Stomach (tissue), 9 donors: ENCODE data around the gene INAFM2. TPM values are rescaled to one million over a fixed set of nuclear protein-coding genes. Genes with fewer than 3 reads are reported as not detected.

Experiments
- DNase-seq, 2 donors: peaks; one replicate each; pipeline versions ENCODE4 v3.0.0 to v3.0.0-alpha.2; 2013 to 2019
- H3K27ac ChIP-seq, 5 donors: fragments of 200-600 bp in 4 of 5; sonication (generic) in 4 of 5; one replicate each; pipeline ENCODE4 v1.5.1; 2013 to 2019; ENCODE audit warnings: mild to moderate bottlenecking in 1 of 5, moderate library complexity in 1 of 5
- H3K27me3 ChIP-seq, 3 donors: fragments of 200-600 bp; sonication (generic); one replicate each; pipeline ENCODE4 v1.5.1; 2017 to 2019; ENCODE audit warnings: mixed run types in 1 of 3
- H3K36me3 ChIP-seq, 4 donors: fragments of 200-600 bp; sonication (generic); 1 replicate in 3 of 4; 2 replicates in 1 of 4; pipeline ENCODE4 v1.5.1; 2016 to 2019
- H3K4me1 ChIP-seq, 4 donors: fragments of 200-600 bp; sonication (generic); one replicate each; pipeline ENCODE4 v1.5.1; 2016 to 2019
- H3K4me3 ChIP-seq, 4 donors: fragments of 200-600 bp; sonication (generic) in 3 of 4; one replicate each; pipeline ENCODE4 v1.5.1; 2016 to 2019; ENCODE audit warnings: mild to moderate bottlenecking in 1 of 4
- H3K9me3 ChIP-seq, 4 donors: fragments of 200-600 bp; sonication (generic); one replicate each; pipeline ENCODE4 v1.5.1; 2016 to 2019
- CTCF ChIP-seq, 7 experiments: fragments of 450-650 bp in 4 of 7; fragments of 200-600 bp in 3 of 7; sonication (generic) in 3 of 7; IDR thresholded peaks; one replicate each; pipeline ENCODE4 v1.5.1; 2016 to 2019; ENCODE audit warnings: antibody characterized with exemption in 7 of 7, control low read depth in 2 of 7, mild to moderate bottlenecking in 1 of 7
- EP300 ChIP-seq: sonication (generic); formaldehyde crosslinking; IDR thresholded peaks from one replicate; pipeline ENCODE4 v1.6.1; 2017; ENCODE audit warnings: antibody characterized with exemption
- POLR2A ChIP-seq, 4 donors: fragments of 450-650 bp; IDR thresholded peaks; one replicate each; pipeline ENCODE4 v1.6.1; 2016; ENCODE audit warnings: antibody characterized with exemption in 4 of 4, control low read depth in 2 of 4, mild to moderate bottlenecking in 1 of 4, moderate library complexity in 1 of 4
- POLR2AphosphoS5 ChIP-seq, 3 donors: sonication (generic); formaldehyde crosslinking; IDR thresholded peaks; one replicate each; pipeline ENCODE4 v1.6.1; 2016; ENCODE audit warnings: antibody characterized with exemption in 3 of 3
- WGBS, 5 donors: extraction: QIAGEN DNeasy Blood & Tissue Kit in 3 of 5; methylation state at CpG; one replicate each; pipeline versions ENCODE4 v1.1.5 to v1.1.7; 2013 to 2018; 5-methylcytosine and 5-hydroxymethylcytosine counted together
- intact Hi-C: fragments of 100-400 bp; cut with DNase I; formaldehyde crosslinking; loops from one replicate; pipeline ENCODE4 v1.15.1; 2023; ENCODE audit warnings: low total_unique reads
- polyA plus RNA-seq, 3 donors: library from polyadenylated mRNA; stranded (reverse); fragments of 200-250 nt; gene quantifications; one replicate each; pipeline ENCODE4 v1.2.3, GENCODE V29; 2013
- total RNA-seq, 5 donors: library from RNA; depleted of rRNA; stranded (reverse); fragments of >200 nt; gene quantifications; one replicate each; pipeline versions ENCODE4 v1.1.0 to v1.2.3, GENCODE V29; 2014 to 2016
- donor health status: healthy with polysubstance abuse.
- donor health status: Bipolar disorder and iron deficiency.
- donor health status: healthy.

Gene INAFM2
- total and polyA plus RNA-seq, 8 donors, result 3.4 to 65.2 (median 20.4) TPM

- intact Hi-C loops, result no loop called here
- DNase-seq, result peak in 1 of 2 donors; percentile 73
- Histone ChIP-seq H3K27ac (peak overlapping the region in 1 of 5 donors; percentile 43), H3K27me3 (peaks cover 14 to 52% (median 40%) of the 10 kb centered on the region in 3 donors), H3K4me3 (no peak overlapping the region), H3K9me3 (no peaks in the 10 kb centered on the region), H3K36me3 (peaks cover 0 to 23% (median 0%) of the 10 kb centered on the region in 4 donors), H3K4me1 (peaks cover 22 to 54% (median 36%) of the 10 kb centered on the region in 4 donors)
- 69 to 83% (median 80%) methylated on average over 4 of the region's 4 CpGs for WGBS, 5 donors
- TF ChIP-seq CTCF (IDR thresholded peaks at IDR 0.05), result no peak
- peak in 1 of 3 donors; percentile 69 for TF ChIP-seq POLR2AphosphoS5 (IDR thresholded peaks at IDR 0.05)
Measured at GRCh38 chr15:40285151-40285550, 38.3 kb upstream of the INAFM2 start.

GRCh38 chr15:40285554-40286011 is 37.9 kb upstream of the INAFM2 start:
- Histone ChIP-seq H3K9me3 (no peaks in the 10 kb centered on the region), H3K27ac (peak overlapping the region in 2 of 5 donors; percentile 9 to 43), H3K27me3 (peaks cover 14 to 51% (median 39%) of the 10 kb centered on the region in 3 donors), H3K4me3 (no peak overlapping the region), H3K4me1 (peaks cover 24 to 54% (median 38%) of the 10 kb centered on the region in 4 donors), H3K36me3 (peaks cover 0 to 23% (median 0%) of the 10 kb centered on the region in 4 donors)
- WGBS, 5 donors, result 17 to 55% (median 44%) methylated on average over 1 of the region's 1 CpG
- TF ChIP-seq POLR2AphosphoS5 (IDR thresholded peaks at IDR 0.05) (no peak), POLR2A (IDR thresholded peaks at IDR 0.05) (no peak), EP300 (no peak), CTCF (IDR thresholded peaks at IDR 0.05) (no peak)
- intact Hi-C loops, result no loop called here
- DNase-seq, result no peak

- peaks cover 10 to 51% (median 34%) of the 10 kb centered on the region in 3 donors for H3K27me3 ChIP-seq
- no peaks in the 10 kb centered on the region for H3K9me3 ChIP-seq
- no peak overlapping the region for H3K4me3 ChIP-seq
- intact Hi-C loops, result no loop called here
- WGBS, 5 donors, result 83 to 92% (median 88%) methylated on average over 6 to 7 of the region's 7 CpGs
- peaks cover 29 to 57% (median 42%) of the 10 kb centered on the region in 4 donors for H3K4me1 ChIP-seq
- TF ChIP-seq CTCF (IDR thresholded peaks at IDR 0.05), result no peak
- TF ChIP-seq EP300, result no peak
- TF ChIP-seq POLR2A (IDR thresholded peaks at IDR 0.05), result no peak
- TF ChIP-seq POLR2AphosphoS5 (IDR thresholded peaks at IDR 0.05), result no peak
- H3K27ac ChIP-seq, result peak overlapping the region in 2 of 5 donors; percentile 9 to 43
- no peak for DNase-seq
- peaks cover 0 to 26% (median 0%) of the 10 kb centered on the region in 4 donors for H3K36me3 ChIP-seq
Measured at GRCh38 chr15:40286061-40286532, 37.4 kb upstream of the INAFM2 start.

- intact Hi-C loops, result no loop called here
- WGBS, 5 donors, result 80 to 92% (median 82%) methylated on average over 2 to 7 of the region's 7 CpGs
- H3K9me3 ChIP-seq, result no peaks in the 10 kb centered on the region
- no peak overlapping the region for H3K27ac ChIP-seq
- H3K4me3 ChIP-seq, result no peak overlapping the region
- H3K4me1 ChIP-seq, result peaks cover 29 to 57% (median 41%) of the 10 kb centered on the region in 4 donors
- no peak for DNase-seq
- peaks cover 0 to 31% (median 0%) of the 10 kb centered on the region in 4 donors for H3K36me3 ChIP-seq
- peaks cover 4 to 50% (median 33%) of the 10 kb centered on the region in 3 donors for H3K27me3 ChIP-seq
- TF ChIP-seq POLR2AphosphoS5 (IDR thresholded peaks at IDR 0.05) (no peak), POLR2A (IDR thresholded peaks at IDR 0.05) (no peak), CTCF (IDR thresholded peaks at IDR 0.05) (no peak), EP300 (no peak)
Measured at GRCh38 chr15:40286794-40287193, 36.7 kb upstream of the INAFM2 start.
